ENCODE measurements around the gene GH2.
A peak's percentile ranks its signal among the peaks of the same experiment; 100 is the strongest.
"Not testable (repeated sequence)": the region's sequence is repeated elsewhere in the genome, so short reads cannot be mapped to it uniquely, and the experiment has no call there.

GH2 gene

GRCh38 chr17:63881935-63882601 is at the start of gene GH2:
Gene GH2, minus strand, starts transcription at chr17:63881944. Its CDS starts 143 bp downstream, at chr17:63881801.
- DNase-seq, result no peak

- DNase-seq, result no peak
Measured at GRCh38 chr17:63930951-63931575, 49.3 kb upstream of the GH2 start.

- no peak for DNase-seq
Measured at GRCh38 chr17:63929860-63930766, 48.4 kb upstream of the GH2 start.

GRCh38 chr17:63928966-63929695 is 47.4 kb upstream of the GH2 start:
- no peak for DNase-seq

- DNase-seq, result no peak
Measured at GRCh38 chr17:63928172-63928666, 46.5 kb upstream of the GH2 start.

GRCh38 chr17:63927464-63928171 is 45.9 kb upstream of the GH2 start:
- no peak for DNase-seq

- DNase-seq, result no peak
Measured at GRCh38 chr17:63926164-63926563, 44.4 kb upstream of the GH2 start.

- DNase-seq, result no peak
Measured at GRCh38 chr17:63925615-63926014, 43.9 kb upstream of the GH2 start.

- DNase-seq, result not testable (repeated sequence)
Measured at GRCh38 chr17:63922402-63922801, 40.7 kb upstream of the GH2 start.

- not testable (repeated sequence) for DNase-seq
Measured at GRCh38 chr17:63920779-63921178, 39.0 kb upstream of the GH2 start.

GRCh38 chr17:63920050-63920449 is 38.3 kb upstream of the GH2 start:
- DNase-seq, result not testable (repeated sequence)

GRCh38 chr17:63919311-63919723 is 37.6 kb upstream of the GH2 start:
- peak; percentile 9 to 53 for DNase-seq

GRCh38 chr17:63918789-63919305 is 37.1 kb upstream of the GH2 start, which contains the start of gene GH1:
Gene GH1, minus strand, starts transcription at chr17:63918839. Its CDS starts 63 bp downstream, at chr17:63918776.
- not testable (repeated sequence) for DNase-seq

GRCh38 chr17:63918305-63918704 is 36.6 kb upstream of the GH2 start:
- no peak for DNase-seq

GRCh38 chr17:63917646-63918045 is 35.9 kb upstream of the GH2 start:
- no peak for DNase-seq

- not testable (repeated sequence) for DNase-seq
Measured at GRCh38 chr17:63917206-63917605, 35.5 kb upstream of the GH2 start.

GRCh38 chr17:63916566-63917185 is 34.9 kb upstream of the GH2 start:
- DNase-seq, result no peak

GRCh38 chr17:63915753-63916152 is 34.0 kb upstream of the GH2 start:
- DNase-seq, result not testable (repeated sequence)

- DNase-seq, result no peak
Measured at GRCh38 chr17:63914471-63914870, 32.7 kb upstream of the GH2 start.

GRCh38 chr17:63911657-63912100 is 29.9 kb upstream of the GH2 start:
- DNase-seq, result peak in 1 of 2 experiments; percentile 7

GRCh38 chr17:63911041-63911635 is 29.4 kb upstream of the GH2 start, which contains the start of gene CSHL1:
Gene CSHL1, minus strand, starts transcription at chr17:63911258. Its CDS starts 62 bp downstream, at chr17:63911196.
- no peak for DNase-seq
